HG03460 (cell line): ENCODE measurements around the gene LDLRAD3.
A peak's percentile ranks its signal among the peaks of the same experiment; 100 is the strongest.
"Not testable (repeated sequence)": the region's sequence is repeated elsewhere in the genome, so short reads cannot be mapped to it uniquely, and the experiment has no call there.

Source experiments
- ATAC-seq: cut with Tn5 transposase; IDR thresholded peaks from one replicate; pipeline ENCODE4 v1.9.1; 2021; ENCODE audit not compliant: unreplicated experiment

The LDLRAD3 gene, protein sequence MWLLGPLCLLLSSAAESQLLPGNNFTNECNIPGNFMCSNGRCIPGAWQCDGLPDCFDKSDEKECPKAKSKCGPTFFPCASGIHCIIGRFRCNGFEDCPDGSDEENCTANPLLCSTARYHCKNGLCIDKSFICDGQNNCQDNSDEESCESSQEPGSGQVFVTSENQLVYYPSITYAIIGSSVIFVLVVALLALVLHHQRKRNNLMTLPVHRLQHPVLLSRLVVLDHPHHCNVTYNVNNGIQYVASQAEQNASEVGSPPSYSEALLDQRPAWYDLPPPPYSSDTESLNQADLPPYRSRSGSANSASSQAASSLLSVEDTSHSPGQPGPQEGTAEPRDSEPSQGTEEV

DNA sequence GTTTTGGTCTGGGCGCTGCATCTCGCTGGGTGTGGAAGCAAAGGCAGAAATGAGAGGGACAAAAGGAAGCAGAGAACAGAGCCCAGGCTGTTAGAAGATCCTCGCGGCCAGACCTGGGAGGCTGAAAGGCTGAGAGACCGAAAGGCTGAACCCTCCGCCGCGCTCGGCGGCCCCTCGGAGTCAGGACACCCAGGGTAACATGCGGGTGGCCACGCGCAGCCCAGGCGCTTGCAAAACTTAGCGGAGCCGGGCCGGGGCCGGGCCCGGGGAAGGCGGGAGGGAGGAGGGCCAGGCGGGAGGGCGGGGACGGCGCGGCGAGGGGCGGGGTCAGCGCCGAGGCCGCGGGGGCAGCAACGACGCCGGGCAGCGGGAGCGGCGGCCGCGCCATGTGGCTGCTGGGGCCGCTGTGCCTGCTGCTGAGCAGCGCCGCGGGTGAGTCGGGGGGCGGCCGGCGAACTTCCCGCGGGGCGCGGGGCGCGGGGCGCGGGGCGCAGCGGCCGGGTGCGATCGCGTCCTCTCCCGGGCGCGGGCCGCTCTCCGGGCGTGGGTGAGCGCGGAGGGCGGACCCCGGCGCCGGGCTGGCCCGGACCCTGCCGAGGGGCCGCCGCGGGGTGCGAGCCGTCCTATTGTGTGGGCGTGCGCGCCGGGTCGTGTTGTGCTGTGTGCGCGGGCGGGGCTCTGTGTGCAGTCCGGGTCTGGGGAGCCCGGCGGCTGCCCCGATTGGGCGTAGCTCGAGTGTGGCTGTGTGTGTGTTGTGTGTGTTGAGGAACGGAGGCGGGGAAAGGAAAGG, at the start of gene LDLRAD3:
Gene LDLRAD3 (plus strand): TSS at position 350 of the 790 bp plus-strand sequence. CDS start 37 bp downstream, at position 387.
- peak; percentile 57 for ATAC-seq

DNA sequence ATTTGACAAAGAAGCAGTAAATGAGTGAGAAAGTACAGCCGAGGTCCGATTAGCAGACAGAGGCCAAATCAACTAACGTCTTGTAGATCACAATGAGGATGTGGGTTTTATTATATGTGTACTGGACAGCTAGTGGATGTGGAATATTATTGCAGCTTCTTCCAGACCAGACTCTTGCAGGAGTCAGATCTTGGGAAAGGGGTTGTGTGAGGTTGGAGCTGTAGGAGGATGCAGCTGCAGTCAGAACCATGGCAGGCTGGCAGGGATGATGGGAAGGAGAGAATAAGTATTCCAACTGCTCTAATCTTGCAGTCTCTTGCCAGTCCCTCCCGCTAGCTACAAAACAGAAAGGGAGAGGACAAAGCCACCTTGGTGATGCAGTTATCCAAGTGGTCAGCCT, 46.8 kb upstream of the LDLRAD3 start:
- ATAC-seq: no peak

DNA sequence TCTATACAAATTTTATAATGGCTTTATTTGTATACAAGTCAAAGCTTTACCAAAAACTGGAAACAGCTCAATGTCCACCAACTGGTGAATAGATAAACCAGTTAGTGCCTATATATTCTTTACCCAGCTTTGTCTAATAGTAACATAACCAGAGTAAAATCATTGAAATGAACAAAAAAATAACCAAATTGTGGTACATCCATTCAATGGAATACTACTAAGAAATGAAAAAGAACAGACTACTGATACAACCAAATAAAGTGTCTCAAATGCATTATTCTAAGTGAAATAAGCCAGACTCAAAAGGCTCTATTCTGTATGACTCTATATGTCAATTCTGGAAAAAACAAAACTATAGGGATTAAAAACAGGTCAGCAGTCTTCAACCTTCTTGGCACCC, 40.9 kb upstream of the LDLRAD3 start:
- ATAC-seq: no peak

DNA sequence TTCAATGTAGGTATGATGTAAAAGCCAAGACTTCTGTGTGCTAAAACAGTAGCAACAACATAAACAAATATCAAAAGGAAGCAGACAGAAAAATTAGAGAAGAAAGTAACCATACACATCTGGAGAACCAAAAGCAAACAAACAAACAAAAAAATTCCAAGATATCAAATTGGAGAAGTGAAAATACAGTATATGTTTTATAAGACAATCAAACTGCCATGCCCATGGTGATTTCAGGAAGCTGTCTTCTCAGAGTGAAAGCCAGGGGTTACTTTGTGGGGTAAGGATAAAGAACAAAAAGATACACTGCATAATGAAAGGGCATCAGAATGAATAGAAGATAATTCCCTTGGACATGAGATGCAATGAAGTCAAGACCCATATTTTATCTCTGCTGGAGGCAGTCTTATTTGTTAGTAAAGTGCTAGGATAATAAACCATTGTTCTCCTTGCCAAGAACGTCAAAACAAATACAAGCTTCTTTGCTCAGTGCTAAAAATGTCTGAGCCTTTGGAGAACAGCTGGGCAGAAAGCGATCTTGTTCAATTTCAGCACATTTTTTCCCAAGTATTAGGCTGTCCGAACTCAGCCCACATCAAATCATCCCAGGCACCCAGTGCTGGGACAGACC, 38.1 kb upstream of the LDLRAD3 start:
- ATAC-seq: no peak

- ATAC-seq: no peak
These were observed 37.6 kb upstream of the LDLRAD3 start for GRCh38 chr11:35906277-35906661.

- no peak for ATAC-seq
These were observed 37.2 kb upstream of the LDLRAD3 start for GRCh38 chr11:35906681-35907080.

DNA sequence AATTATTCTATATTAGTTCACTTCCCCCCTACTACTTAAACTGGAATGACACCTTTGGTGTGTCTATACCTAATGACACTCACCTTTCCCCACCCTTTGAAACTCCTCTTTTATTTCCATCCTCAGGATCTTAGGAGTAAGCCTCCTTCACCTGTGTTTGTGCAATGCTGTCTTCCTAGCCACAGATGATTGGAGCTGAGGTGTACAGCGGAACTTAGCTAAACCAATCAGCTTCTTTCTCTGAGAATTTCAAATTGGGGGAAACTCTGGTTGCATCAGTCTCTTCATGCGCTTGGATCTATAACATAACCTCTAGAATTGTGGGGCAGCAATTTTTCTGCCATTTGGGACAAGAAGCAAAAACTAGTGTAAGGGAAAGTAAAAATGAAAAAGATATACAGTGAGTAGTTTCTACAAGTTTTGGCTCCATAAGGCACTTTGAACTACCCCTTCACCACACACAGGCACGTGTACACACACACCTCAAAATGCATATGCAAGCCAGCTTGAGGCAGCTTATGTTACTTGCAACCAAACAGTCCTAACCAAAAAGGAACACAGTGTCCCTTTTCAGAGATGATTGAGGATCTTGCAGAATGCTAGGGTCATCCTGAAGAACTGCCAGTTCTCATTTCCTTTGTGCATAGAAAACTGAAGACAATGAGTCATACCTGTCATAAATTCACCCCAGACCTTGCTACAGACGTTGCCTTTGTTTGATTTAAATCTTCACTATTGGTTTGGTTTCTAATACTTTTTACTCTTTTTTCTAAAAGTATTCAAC, 36.0 kb upstream of the LDLRAD3 start:
- peak; percentile 82 for ATAC-seq

GRCh38 chr11:35908432-35908771, 35.5 kb upstream of the LDLRAD3 start:
- ATAC-seq: not testable (repeated sequence)

DNA sequence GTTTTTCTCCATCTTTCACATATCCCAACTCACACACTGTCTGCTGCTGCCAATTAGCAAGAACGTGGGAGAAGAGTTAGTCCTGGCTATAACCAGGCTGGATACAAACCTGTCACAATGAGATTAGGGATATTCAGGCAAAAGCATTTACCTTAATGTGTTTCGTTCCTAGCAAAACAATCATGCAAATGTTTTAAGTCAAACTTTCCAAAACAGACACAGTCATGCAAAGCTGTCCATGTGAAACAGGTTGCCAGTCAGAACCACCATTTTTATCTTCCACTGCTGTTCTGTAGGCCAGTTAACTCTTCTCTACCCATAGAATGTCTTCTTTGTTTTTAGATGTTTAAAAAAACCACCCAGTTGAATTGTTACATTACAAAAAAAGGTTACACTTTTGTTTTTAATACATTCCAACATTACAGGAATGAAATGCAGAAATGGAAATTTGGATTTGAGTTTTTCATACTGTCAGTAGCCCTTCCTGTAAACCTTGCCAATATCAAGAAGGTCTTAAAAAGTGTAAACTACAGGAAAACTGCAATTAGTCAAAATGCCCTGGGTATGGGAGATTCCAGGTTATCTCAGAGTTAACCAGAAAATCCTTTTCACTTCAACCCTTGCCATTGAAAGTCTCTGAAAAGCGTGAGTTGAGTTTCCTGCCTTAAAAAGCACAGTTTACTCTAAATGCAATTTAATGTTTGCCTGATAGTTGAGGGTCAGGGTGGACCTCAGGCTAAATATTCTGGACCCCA, 34.2 kb upstream of the LDLRAD3 start:
- ATAC-seq: no peak

DNA sequence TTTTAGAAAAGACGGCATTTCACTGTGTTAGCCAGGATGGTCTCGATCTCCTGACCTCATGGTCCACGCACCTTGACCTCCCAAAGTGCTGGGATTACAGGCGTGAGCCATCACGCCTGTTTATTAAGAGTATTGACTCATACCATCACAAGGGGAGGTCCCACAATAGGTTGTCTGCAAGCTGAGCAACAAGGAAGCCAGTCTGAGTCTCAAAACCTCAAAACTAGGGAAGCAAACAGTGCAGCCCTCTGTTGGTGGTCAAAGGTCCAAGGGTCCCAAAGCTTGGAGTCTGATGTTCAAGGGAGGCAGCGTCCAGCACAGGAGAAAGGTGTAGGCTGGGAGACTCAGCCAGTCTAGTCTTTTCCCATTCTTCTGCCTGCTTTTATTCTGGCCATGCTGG, 32.8 kb upstream of the LDLRAD3 start:
- no peak for ATAC-seq

GRCh38 chr11:35911616-35912165, 32.2 kb upstream of the LDLRAD3 start:
- ATAC-seq: no peak

DNA sequence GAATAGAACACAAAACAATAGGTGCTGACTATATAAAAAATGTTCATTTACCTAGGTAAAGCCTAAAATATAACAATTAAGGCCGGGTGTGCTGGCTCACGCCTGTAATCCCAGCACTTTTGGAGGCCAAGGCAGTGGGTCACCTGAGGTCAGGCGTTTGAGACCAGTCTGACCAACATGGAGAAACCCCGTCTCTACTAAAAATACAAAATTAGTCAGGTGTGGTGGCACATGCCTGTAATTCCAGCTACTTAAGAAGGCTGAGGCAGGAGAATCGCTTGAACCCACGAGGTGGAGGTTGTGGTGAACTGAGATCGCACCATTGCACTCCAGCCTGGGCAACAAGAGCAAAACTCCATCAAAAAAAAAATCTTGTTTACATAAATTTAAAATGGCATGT, 31.4 kb upstream of the LDLRAD3 start:
- ATAC-seq: not testable (repeated sequence)

- no peak for ATAC-seq
These were observed 30.8 kb upstream of the LDLRAD3 start for GRCh38 chr11:35912883-35913624.

DNA sequence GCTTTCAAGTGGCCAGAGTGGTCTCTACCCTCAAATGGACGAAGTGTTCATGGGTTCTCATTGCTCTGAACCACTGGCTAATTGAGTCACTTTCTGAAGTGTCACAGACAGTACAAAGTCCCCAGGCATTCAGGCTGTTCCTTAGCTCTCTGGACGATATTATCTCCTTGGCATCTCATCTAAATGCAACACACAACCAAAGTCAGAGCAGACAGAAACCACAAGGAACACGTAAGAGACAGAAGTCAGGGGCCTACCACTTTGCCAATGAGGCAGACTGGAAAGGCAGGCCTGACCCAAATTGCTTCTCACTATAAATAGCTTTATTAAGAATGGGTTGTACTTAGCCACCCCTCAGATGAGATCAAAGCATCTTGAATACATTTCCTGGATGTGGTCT, 29.0 kb upstream of the LDLRAD3 start:
- ATAC-seq: no peak

DNA sequence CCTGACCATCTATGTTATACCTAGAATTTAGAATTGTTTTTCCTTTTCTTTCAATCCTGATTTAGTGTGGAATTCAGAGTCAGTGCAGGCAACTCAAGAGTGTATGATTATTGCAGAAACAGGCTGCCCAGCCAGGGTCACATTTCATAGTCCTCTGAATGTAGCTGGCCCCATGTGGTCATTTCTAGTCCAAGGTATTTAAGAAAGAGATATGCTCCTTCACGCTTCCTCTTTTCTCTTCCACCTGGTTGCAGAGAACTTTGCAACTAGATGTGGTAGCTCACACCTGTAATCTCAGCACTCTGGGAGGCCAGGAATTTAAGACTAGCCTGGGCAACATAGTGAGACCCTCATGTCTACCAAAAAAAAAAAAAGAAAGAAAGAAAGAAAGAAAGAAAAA, 27.6 kb upstream of the LDLRAD3 start:
- ATAC-seq: no peak

DNA sequence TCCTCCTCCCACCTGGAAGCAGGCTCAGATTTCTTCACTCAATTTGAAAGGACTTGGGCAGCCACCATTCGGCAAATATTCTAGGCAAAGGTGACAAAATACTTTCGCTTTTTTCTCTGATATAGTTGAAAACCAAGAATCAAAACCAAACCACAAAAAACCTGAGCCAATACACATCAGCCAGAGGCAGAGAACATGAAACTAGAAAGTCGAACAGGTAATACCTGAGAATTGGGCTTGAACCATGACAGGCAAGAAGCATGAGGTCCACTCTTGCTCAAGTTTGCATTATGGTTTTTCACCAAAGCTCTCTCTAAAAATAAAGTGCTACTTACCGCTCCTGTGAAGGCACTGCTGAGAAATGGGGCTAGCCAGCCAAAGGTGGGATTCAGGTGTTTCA, 26.2 kb upstream of the LDLRAD3 start:
- ATAC-seq: no peak

GRCh38 chr11:35918716-35919115, 25.1 kb upstream of the LDLRAD3 start:
- ATAC-seq: no peak

- ATAC-seq: no peak
These were observed 24.6 kb upstream of the LDLRAD3 start for GRCh38 chr11:35919244-35919643.

DNA sequence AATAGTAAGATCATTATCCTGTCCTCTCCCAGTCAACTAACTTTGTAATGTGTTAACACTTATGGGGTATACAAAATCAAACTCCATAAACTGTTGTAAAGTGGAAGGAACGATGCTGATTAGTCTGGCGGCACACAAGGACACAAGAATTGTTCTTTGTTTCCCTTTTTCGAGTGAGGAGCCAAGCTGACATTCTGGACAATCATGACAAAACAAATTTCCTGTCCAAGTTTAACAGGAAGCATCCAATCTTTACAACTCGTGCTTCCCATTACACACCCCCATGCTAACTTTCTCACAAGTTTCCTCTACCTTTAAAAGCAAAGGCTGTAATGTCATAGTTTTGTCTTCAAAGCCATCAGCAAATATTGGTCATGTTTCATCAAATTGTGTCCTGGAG, 20.4 kb upstream of the LDLRAD3 start:
- no peak for ATAC-seq

DNA sequence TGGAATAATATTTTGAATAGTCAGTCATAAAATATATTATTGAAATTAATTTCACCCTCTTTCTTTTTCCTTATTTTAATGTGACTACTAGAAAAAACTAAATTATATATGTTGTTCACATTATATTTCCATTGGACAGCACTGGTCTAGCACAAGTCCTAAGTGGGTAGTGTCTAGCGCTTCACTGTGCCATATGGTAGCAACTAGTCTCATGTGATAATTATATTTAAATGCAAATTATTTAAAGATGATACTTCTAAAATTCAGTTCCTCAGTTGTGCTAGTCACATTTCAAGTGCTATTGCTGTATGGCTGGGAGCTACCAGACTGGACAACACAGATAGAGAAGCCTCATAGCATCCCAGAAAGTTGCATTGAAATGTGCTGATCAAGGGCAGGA, 19.1 kb upstream of the LDLRAD3 start:
- ATAC-seq: no peak
